ENCODE data around the gene SKIC2. TPM values are rescaled to one million over a fixed set of nuclear protein-coding genes. Genes with fewer than 3 reads are reported as not detected.

SKIC2 gene
- total RNA-seq, 1 experiment from 2014 or later, result 68.0 TPM

GRCh38 chr6:31911826-31912585, 47.0 kb upstream of the SKIC2 start:
- no TSS peak for BruUV-seq (replicated peaks)
- no peaks in the 10 kb centered on the region for H3K36me3 ChIP-seq (ENCODE audit: control insufficient read depth in 1 of 2, insufficient read depth in 2 of 2, low read length in 2 of 2)
- H4K20me1 ChIP-seq (ENCODE audit: insufficient read depth), result no peaks in the 10 kb centered on the region
- H3K79me2 ChIP-seq (ENCODE audit: insufficient read depth, low read length), result no peaks in the 10 kb centered on the region
- H3K27ac ChIP-seq (ENCODE audit: low read depth, low read length), result peak overlapping the region; percentile 72
- peak overlapping the region; percentile 65 for H3K4me2 ChIP-seq (ENCODE audit: low read length)
- H3K4me3 ChIP-seq (replicated peaks in 1 of 2; ENCODE audit: low read depth in 1 of 2, low read length in 2 of 2), result no peak overlapping the region
- ChIA-PET RAD21 (ENCODE audit: low non-redundant PET in 1 of 2, low total read pairs in 2 of 2, uncharacterized antibody in 2 of 2, unreplicated experiment in 2 of 2) (no interaction called here), POLR2A (no interaction called here), CTCF (no interaction called here)
- intact Hi-C loops (cut with micrococcal nuclease), result no loop called here
- TF ChIP-seq, protein P1, sequence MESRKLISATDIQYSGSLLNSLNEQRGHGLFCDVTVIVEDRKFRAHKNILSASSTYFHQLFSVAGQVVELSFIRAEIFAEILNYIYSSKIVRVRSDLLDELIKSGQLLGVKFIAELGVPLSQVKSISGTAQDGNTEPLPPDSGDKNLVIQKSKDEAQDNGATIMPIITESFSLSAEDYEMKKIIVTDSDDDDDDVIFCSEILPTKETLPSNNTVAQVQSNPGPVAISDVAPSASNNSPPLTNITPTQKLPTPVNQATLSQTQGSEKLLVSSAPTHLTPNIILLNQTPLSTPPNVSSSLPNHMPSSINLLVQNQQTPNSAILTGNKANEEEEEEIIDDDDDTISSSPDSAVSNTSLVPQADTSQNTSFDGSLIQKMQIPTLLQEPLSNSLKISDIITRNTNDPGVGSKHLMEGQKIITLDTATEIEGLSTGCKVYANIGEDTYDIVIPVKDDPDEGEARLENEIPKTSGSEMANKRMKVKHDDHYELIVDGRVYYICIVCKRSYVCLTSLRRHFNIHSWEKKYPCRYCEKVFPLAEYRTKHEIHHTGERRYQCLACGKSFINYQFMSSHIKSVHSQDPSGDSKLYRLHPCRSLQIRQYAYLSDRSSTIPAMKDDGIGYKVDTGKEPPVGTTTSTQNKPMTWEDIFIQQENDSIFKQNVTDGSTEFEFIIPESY (IDR thresholded peaks at IDR 0.05; ENCODE audit: extremely low read depth, insufficient replicate concordance, low read length), result no peak
- TF ChIP-seq SP1 (IDR thresholded peaks at IDR 0.05; ENCODE audit: low read depth) (no peak), JUND (IDR thresholded peaks at IDR 0.05) (no peak), ZFX (IDR thresholded peaks at IDR 0.05) (no peak), ATF3 (IDR thresholded peaks at IDR 0.05) (no peak), EGR1 (IDR thresholded peaks at IDR 0.05; ENCODE audit: low read depth) (no peak), EZH2 (IDR thresholded peaks at IDR 0.05) (no peak), YY1 (IDR thresholded peaks at IDR 0.05; ENCODE audit: extremely low read depth, insufficient replicate concordance, low read depth, low read length) (no peak), FOSL1 (IDR thresholded peaks at IDR 0.05; ENCODE audit: low read depth) (no peak), CTCF (IDR thresholded peaks at IDR 0.05 in 2 of 3, conservative IDR thresholded peaks at IDR 0.05 in 1 of 3; ENCODE audit: borderline replicate concordance in 1 of 3, insufficient read depth in 1 of 3, low read depth in 2 of 3, low read length in 2 of 3) (no peak), ELF1 (IDR thresholded peaks at IDR 0.05; ENCODE audit: borderline replicate concordance, low read depth) (no peak), SRF (IDR thresholded peaks at IDR 0.05; ENCODE audit: low read depth) (no peak), TCF7L2 (IDR thresholded peaks at IDR 0.05; ENCODE audit: borderline replicate concordance, extremely low read depth, insufficient read depth, insufficient read length) (no peak), ZNF274 (IDR thresholded peaks at IDR 0.05; ENCODE audit: low read depth, low read length) (no peak)
- TF ChIP-seq, protein P2, sequence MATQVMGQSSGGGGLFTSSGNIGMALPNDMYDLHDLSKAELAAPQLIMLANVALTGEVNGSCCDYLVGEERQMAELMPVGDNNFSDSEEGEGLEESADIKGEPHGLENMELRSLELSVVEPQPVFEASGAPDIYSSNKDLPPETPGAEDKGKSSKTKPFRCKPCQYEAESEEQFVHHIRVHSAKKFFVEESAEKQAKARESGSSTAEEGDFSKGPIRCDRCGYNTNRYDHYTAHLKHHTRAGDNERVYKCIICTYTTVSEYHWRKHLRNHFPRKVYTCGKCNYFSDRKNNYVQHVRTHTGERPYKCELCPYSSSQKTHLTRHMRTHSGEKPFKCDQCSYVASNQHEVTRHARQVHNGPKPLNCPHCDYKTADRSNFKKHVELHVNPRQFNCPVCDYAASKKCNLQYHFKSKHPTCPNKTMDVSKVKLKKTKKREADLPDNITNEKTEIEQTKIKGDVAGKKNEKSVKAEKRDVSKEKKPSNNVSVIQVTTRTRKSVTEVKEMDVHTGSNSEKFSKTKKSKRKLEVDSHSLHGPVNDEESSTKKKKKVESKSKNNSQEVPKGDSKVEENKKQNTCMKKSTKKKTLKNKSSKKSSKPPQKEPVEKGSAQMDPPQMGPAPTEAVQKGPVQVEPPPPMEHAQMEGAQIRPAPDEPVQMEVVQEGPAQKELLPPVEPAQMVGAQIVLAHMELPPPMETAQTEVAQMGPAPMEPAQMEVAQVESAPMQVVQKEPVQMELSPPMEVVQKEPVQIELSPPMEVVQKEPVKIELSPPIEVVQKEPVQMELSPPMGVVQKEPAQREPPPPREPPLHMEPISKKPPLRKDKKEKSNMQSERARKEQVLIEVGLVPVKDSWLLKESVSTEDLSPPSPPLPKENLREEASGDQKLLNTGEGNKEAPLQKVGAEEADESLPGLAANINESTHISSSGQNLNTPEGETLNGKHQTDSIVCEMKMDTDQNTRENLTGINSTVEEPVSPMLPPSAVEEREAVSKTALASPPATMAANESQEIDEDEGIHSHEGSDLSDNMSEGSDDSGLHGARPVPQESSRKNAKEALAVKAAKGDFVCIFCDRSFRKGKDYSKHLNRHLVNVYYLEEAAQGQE (IDR thresholded peaks at IDR 0.05; ENCODE audit: low read depth), result no peak
- TF ChIP-seq, protein P3, sequence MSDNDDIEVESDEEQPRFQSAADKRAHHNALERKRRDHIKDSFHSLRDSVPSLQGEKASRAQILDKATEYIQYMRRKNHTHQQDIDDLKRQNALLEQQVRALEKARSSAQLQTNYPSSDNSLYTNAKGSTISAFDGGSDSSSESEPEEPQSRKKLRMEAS (IDR thresholded peaks at IDR 0.05), result no peak
- no peak for ATAC-seq
- H3K9me2 ChIP-seq (ENCODE audit: insufficient read depth), result no peaks in the 10 kb centered on the region
- no peak for DNase-seq (ENCODE audit: low read depth, low spot score)
- H3K9ac ChIP-seq (ENCODE audit: low read length), result peak overlapping the region; percentile 37
- H2AFZ ChIP-seq (ENCODE audit: low read depth, low read length, poor library complexity, severe bottlenecking), result no peak overlapping the region
- peaks cover 42 to 69% of the 10 kb centered on the region in 2 experiments for H3K4me1 ChIP-seq (ENCODE audit: control insufficient read depth in 1 of 2, insufficient read depth in 2 of 2, low read length in 2 of 2)
- no peaks in the 10 kb centered on the region for H3K27me3 ChIP-seq (ENCODE audit: insufficient read depth, low read length)
- H3K9me3 ChIP-seq (ENCODE audit: control insufficient read depth in 1 of 2, insufficient read depth in 1 of 2, low read depth in 1 of 2, low read length in 2 of 2), result no peaks in the 10 kb centered on the region; a peak in 1 of 4 replicates

Data from HCT116 (cell line).